Left ventricle myocardium superior (tissue), 1 donor: ENCODE data around the gene MAPK7. TPM values are rescaled to one million over a fixed set of nuclear protein-coding genes. Genes with fewer than 3 reads are reported as not detected.
A peak's percentile ranks its signal among the peaks of the same experiment; 100 is the strongest.

Experiments
- ATAC-seq: fragments of 200-7000 bp; cut with Tn5 transposase; one replicate; pipeline ENCODE4 v1.9.1; 2020; ENCODE audit warnings: mild to moderate bottlenecking, moderate library complexity
- DNase-seq: peaks from one replicate; pipeline ENCODE4 v3.0.0-alpha.2; 2020
- intact Hi-C: fragments of 100-400 bp; cut with micrococcal nuclease; formaldehyde crosslinking; loops from one replicate; pipeline ENCODE4 v1.11.0; 2022
- total RNA-seq: library from RNA; stranded (reverse); fragmentation: NEBNext Ultra II Directional; extraction: Animal tissue kit (Norgen Biotek cat#: 25700); gene quantifications from one replicate; pipeline ENCODE4 v1.2.1, GENCODE V29; 2021
- donor health status: DM: no; HTN: yes; CAD: no; lungs with severe emphysema.

The MAPK7 gene
- total RNA-seq, 1 donor from 2014 or later: 10.7 TPM

DNA sequence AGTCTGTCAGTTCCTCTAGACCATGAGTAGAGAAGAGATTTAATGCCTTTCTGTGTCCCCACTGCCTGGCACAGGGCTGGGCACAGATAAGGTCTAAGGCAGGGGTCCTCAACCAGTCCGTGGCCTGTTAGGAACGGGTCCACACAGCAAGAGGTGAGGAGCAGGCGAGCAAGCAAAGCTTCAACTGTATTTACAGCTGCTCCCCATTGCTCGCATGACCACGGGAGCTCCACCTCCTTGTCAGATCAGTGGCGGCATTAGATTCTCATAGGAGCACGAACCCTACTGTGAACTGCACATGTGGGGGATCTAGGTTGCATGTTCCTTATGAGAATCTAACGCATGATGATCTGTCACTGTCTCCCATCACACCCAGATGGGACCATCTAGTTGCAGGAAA is 17.5 kb upstream of the MAPK7 start:
- no peak for ATAC-seq
- no peak for DNase-seq
- intact Hi-C loops: no loop called here

DNA sequence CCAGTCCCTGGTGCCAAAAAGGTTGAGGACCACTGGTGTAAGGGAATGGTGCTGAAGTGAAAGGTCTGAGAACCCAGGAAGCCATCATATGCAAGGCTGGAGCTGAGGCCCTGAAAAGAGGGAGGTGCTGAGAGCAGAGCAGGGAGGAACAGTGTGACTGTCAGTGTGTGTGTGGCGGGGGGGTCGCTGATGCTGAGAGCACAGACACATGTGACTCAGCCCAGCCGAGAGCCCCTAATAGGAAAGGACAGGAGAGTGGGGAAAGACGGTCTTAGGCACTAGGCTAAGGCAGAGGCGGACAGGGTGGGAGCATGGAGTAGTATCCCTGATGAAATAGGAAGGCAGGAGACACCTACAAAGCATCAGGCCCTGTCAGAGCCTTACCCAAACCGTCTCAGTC is 17.0 kb upstream of the MAPK7 start:
- DNase-seq: no peak
- intact Hi-C loops: no loop called here
- ATAC-seq: no peak

DNA sequence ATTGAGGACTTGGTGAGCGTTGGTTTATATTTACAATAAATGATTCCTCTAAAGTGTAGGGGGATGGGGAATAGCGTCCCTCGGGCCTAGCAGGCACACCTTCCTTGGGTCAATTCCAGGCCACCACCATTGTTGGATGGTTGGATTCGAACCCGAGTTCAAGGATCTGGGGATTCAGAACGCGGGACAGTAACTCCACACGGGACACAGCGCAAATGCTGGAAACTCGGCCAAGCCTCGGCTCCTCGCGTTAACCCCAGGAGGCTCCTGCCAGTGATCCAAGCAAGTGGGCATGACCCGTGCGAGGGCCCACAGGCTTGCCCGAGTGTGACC is 16.4 kb upstream of the MAPK7 start:
- DNase-seq: no peak
- intact Hi-C loops: loop anchor here (2.0 kb wide), 1 partner anchor 85 kb away; no protein-coding TSS in a partner anchor
- no peak for ATAC-seq

DNA sequence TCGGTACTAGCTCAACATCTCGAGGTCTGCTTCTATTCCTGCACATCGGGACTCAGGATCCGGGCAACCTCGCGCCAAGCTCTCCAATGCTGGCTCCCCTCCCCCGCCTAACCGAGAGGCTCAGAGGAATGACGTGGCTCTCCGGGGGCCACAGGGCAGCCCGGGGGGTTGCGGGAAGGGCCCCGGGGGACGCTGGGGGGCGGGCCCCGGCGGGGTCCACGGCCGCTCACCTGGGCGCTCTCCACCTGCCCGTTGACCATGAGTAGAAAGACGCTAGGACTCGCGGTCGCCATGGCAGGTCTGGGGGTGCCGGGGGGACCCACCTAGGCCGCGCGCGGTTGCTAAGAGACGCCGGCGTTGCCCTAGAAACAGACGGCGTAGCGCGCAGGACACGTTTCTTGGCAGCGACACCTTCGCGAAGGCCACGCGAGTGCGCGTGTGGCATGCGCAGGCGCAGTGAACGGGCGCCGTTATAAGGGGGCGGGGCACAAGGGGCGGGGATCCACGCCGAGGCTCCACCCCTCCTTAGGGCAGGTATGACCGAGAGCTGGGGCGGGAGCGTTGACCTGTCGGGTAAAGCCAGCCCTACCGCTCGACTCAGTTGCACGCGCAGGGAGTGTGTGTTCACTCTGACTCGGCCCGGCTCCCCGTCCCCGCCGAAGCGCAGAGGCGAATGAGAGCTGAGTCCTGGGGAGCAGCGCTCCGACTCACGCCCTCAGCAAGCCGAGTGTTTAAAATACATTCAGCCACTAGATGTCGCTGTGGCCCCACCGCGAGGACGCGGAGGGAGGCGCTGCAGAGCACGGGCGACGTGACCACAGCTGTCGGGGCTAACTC is 15.8 kb upstream of the MAPK7 start, which contains the start of gene B9D1:
B9D1 (minus strand) TSS at position 447 of the 837 bp plus-strand sequence; CDS start at position 293, 154 bp downstream.
- DNase-seq (peak; percentile 96), ATAC-seq (peak; percentile 97)
- intact Hi-C loops: loop anchor here (2.0 kb wide), 1 partner anchor 84 kb away; no protein-coding TSS in a partner anchor

DNA sequence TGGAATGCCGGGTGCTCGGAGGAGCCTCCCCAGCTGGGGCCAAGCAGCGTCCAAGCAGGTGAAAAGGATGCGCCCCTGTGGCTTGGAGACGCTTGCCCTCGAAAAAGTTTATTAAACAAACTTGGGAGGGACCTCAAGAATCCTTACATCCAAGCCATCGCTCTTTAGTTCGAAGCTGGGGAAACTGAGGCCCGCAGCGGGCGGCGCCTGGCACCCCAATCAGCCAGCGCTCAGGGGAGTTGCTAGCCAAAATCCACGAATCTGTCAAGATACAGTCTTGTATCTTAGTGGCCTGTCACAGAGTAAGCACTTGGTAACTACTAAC is 15.2 kb upstream of the MAPK7 start:
- DNase-seq (no peak), ATAC-seq (no peak)
- intact Hi-C loops: loop anchor here (2.0 kb wide), 1 partner anchor 84 kb away; no protein-coding TSS in a partner anchor

DNA sequence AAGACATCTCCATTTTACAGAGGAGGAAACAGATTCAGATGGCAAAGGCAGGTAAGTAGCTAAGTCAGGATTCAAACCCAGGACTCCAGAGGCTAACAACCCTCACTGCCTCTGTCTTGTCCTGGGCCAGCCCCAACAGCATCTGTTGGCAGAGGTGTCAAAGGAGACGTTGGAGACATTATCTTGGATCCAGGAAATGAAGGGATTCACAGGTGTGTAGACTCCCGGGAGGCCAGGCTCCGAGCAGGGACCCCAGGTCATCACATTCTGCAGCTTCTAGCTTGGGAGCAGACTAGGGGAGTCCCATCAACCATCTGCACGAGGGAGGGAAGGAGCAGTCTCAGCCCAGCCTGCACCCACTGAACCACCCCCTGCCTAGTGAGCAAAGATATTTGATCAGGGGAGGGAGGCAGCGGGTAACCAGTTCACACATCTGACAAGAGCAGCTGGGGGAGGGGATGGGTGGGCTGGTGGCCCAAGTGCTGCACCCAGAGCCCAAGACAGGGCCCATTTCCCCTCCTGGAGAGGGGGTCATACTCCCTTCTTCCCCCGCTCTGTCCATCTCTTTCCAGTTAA is 14.8 kb upstream of the MAPK7 start:
- DNase-seq (peak; percentile 23), ATAC-seq (no peak)
- intact Hi-C loops: loop anchor here (2.0 kb wide), 1 partner anchor 83 kb away; no protein-coding TSS in a partner anchor

DNA sequence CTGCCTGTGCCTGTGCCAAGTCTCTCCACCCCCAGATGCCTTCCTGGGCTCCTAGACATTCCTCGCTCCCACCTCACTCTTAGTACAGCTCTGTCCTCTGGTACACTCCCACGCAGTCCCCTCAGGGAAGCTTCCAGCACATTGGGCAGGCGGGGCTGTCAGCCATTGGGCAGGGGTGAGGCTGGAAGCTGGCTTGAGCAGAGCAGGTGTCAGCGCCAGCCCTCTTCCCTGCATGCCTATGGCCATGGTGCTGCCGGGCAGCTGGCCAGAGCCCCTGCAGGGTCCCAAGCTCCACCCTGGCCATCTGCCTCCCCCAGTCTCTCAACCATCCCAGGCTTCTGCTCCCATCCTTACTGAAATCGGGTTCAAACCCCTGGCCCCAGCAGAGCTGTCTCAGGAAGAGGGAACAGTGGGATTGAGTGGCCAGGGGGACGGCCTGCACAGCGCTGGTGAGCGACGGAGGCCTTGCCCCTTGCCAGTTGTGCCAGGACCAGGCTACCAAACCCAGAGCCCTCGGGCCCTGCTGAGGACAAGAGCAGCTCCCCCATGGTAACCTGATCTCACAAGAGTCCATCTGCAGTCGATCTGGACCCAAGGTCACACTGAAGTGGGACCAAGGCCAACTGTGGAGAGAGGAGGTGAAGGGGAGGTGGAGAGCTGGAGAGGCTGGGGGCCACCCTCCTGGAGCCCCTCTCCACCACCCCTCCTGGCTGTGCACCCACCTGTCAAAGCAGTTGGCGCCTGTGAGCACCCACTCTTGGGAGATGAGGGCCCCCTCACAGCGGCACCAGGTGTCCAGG is 13.4 kb upstream of the MAPK7 start:
- DNase-seq (peak; percentile 35), ATAC-seq (no peak)
- intact Hi-C loops: no loop called here

DNA sequence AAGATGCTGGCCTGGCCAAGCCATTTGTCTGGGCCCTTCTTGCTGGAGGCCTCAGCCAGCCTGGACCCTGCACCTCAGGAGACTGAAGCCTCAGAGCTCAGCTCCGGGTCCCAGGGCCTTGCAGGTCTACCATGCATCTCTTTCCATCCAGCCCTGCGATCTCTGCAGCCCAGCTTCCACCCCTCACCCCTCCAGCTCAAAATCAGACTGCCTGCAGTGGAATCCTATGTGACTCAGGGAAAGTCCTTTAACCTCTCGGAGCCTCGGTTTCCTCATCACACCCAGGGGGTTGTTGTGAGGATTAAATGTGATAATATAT is 12.8 kb upstream of the MAPK7 start:
- ATAC-seq: no peak

DNA sequence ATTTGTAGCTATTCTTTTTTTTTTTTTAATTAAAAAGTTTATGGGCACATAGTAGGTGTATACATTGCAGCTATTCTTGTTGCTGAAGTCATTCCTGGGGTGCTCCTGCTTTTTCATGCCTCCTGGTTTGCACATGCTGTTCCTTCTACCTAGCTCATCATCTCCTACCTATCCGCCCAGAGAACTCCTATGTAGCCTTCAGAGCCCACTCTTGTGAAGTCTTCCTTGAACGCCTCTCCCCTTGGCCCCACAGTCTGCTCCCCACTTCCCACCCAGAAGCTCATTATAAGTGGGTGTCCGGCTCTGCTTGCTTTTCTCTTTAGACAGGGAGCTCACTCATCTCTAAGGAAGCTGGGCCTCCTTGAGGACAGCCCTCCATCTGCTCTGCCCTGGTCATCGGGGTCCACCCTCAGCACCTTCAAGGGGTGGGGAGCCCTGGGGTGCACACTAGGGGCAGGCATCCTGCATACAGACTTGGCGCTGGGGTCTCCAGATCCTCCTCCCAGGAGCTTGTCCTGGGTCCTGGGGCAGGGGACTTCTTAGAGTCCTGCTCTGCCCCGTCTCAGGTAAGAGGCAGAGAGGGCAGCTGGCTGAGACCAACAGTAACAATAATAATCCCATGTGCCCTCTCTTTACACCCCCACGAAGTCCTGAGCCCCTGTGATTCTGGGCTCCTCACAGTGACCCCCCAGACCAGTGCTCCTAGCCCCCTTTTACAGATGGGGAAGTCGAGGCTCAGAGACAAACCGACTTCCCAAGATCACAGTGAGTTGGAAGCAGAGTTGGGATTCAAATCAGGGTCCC is 12.3 kb upstream of the MAPK7 start:
- intact Hi-C loops: no loop called here
- no peak for DNase-seq
- no peak for ATAC-seq

More for the DNA sequence above, 12.8 kb upstream of the MAPK7 start:
- no peak for DNase-seq
- intact Hi-C loops: no loop called here

DNA sequence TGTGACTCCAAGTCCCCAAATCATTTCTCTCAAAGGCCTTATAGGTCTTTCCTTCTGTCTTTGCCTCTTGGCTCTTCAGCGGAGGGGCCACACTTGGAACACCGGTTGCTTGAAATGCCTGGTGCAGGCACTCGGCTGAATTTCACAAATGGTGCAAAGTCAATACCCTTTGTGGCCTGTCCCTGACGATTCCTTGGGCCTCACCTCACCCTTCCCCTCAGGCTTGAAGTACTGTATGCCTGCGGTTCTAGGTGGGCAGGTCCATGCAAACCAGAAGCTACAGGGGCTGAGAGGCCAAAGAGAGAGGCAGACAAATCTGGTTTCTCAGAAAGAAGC is 11.7 kb upstream of the MAPK7 start:
- intact Hi-C loops: no loop called here
- no peak for ATAC-seq

DNA sequence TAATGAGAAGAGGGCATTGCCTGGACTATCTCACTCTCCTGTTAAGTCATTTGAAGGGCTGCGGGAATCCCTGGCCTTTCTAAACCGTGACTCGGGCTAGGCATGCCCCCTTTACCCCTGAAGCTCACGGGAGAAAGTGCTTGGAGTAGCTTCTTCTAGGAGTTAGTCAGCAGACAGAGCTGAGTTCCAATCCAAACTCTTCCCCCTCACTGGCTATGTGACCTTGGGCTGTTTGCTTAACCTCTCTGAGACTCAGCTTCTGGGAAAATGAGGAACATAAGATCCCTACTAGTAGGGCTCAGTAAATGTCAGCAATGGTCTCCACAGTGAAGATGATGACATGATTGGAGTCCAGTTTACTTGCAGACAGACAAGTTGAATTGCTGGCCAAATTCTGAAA is 10.1 kb upstream of the MAPK7 start:
- ATAC-seq (no peak), DNase-seq (no peak)
- intact Hi-C loops: no loop called here

More for the DNA sequence above, 11.7 kb upstream of the MAPK7 start:
- DNase-seq: no peak

DNA sequence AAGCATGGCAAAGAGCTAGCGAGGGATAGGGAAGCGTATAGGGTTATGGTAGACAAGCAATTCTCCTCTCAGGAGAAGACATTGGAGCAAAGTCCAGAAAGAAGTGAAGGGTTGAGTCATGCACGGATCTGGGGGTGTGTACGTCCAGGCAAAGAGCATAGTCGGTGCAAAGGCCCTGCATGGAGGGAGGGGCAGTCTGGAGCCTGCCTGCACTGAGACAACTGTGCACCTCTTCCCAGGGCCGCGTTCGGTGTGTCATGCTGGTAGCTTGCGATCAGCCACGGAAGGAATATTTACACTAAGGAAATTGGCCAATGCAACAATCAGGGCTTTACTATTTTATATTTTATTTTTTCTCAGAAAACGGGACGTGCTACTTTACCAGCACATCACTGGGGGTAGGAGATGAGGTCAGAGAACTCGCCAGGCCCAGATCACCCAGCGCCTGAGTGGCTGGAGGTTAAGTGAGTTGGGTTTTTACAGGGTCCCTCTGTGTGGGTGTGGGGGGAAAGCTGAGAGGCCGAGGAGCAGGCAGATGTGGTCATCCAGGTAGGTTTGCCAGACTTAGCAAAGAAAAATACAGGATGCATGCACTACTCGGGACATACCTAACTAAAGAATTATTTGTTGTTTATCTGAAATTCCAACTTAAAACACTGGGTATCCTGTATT is 9.1 kb upstream of the MAPK7 start:
- intact Hi-C loops: no loop called here
- no peak for DNase-seq
- ATAC-seq: no peak

DNA sequence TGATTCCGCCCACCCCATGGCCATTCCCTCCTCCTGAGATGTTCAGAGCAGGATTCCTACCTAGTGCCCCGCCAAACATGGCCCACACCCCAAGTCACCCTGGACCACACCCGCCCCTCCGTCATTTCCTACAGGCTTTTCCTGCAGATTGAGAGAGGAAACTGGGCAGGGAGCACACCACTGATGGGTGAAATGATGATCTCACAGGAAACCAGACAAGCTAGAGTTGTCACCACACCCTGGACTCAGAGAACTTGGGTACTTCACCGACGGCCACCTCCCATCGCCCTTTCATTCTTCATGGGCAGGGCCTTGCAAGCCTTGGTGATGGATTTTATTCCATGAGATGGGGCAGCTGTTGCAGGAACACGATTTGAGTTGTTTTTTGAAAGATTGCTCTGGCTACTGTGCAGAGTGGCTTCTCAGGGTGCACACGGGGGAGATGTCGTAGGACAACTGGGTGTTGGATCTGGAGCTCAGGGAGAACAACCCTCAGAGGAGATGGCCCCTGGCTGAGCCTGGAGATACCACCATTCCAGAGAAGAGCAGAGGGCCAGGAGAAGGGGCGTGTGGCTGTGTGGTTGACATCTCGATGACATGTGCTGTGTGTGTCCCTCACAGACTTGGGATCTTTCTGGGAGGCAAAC is 8.3 kb upstream of the MAPK7 start:
- intact Hi-C loops: no loop called here
- DNase-seq (no peak), ATAC-seq (peak; percentile 65)

DNA sequence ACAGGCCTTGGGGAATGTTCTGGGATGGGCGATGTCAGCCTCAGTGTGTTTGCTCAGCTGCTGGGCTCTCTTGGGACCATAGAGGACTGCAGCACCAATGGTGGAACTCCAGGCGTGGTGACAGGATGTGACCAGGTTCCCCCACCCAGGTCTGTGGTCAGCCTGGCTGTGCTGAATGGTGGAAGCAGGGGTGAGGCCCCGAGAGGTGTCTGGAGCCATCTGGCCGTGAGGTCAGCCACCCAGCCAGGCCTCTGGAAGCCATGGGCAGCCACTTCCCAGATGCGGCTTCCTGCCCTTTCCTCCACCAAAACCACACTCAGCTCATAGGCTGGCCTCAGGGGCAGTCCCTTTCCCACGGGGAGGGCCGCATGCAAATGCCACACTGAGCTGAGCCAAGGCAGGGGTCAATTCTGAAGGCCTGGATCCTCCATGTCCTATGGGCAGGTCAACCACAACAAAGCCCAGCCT is 7.8 kb upstream of the MAPK7 start:
- intact Hi-C loops: no loop called here
- DNase-seq: peak; percentile 69
- peak; percentile 83 for ATAC-seq

DNA sequence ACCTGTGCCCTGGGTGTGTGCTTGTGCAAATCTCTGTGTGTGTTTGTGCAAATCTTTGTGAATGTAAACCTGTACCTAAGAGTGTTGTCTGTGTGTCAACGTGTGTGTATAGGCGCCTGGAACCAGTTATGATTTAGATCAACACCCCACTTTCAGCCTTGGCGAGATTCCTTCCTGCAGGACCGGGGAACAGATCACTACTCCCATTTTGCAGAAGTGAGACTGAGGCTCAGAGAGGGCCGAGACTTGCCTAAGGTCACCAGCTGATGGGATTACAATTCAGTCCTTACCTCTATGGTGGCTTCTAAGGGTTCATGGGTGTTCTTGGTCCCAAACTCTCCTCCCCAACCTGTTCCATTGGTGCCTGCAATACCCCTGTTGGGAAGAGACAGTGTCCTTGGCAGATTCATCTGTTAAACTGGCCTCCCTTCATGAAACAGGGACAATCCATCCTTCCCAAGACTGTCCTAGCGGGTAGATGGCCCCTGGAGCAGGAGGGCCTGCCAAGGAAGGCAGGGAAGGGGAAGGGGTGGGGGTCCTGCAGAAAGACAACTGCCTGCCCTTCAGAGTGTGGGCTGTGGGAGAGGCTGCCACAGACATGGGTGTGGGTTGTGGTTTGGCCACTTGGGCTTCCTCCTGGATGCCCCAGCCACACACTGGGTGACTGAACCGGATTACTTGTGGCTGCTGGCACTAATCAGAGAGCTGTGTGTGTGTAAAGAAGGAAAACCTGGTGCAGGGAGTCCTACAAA is 6.9 kb upstream of the MAPK7 start:
- intact Hi-C loops: no loop called here
- DNase-seq (no peak), ATAC-seq (no peak)

DNA sequence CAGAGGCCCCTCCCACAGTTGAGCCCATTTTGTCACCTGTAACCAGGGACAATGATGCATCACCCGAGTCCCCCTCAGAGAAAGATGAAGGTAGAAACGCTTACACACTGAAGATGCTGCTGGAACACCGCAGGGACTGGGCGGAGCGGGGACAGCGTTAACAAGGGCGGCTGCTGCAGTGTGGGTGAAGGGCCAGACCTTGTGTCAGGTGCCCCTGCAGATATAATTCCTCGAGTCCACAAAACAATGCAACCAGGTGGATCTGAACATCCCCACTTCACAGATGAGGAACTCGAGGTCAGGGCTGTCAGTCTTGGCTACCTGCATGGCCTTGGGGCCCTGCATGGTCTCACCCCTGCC is 6.3 kb upstream of the MAPK7 start:
- DNase-seq: no peak
- intact Hi-C loops: no loop called here
- no peak for ATAC-seq

DNA sequence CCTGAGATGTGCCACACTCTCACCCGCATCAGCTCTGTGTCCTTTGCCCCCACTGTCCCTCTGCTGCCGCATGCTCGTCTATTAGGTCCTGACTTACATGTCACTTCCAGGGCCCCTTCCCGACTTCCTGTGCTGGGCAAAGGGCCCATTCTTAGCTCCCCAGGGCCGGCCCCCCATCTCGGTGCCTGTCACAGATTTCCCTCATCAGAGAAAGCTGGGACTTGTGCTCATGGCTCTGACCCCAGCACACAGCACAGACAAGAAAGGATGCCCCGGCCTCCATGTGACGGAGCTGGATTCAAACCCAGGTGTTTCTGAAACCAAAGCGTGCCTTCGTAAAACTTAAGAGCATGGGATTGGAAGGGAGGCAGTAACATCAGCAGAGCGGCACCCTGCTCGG is 5.9 kb upstream of the MAPK7 start:
- DNase-seq (no peak), ATAC-seq (no peak)
- intact Hi-C loops: no loop called here
